ENCODE measurements around the gene ITGA7.

ITGA7 gene

DNA sequence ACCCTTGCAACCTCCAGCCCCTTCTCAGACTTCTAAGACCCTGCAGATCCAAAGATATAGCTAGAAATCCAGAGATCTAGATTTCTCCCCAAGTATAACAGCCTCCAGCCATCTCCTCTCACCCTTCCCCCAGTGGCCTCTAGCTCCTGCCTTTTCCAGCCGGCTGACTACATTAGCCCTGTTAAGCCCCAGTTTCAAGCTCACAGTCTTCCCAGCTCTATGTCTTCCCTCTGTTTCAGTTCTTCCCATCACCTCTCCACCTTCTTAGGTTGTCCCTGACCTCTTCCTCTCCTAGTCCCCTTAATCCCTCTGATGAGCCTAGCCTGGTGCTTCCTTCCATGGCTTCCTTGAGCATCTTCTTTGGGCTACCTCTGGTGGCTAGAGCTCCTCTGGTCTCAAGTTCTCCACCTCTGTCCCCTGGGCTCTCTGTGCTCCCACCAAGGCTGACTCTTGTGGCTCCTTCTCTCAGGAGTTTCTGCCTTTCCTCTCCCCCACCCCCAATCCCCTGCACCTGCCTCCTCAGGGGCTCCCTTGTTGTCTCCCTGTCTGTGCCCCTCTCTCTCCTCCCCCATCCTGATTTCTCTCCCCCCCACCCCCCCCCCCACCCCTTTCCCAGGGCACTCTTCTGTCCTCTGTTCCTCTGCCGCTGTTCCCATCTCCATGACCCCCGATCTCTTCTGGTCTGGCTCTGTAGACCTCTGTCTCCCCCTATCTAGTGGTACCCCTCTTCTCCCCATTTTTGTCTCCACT is 34.4 kb upstream of the ITGA7 start:
- no peaks in the 10 kb centered on the region for H3K27me3 ChIP-seq (ENCODE audit: insufficient read depth, low read length, poor library complexity)
- H3K56ac ChIP-seq (ENCODE audit: low read length), result peak overlapping the region; percentile 80
- no peak overlapping the region for H4K5ac ChIP-seq (ENCODE audit: low read length)
- peaks cover 10% of the 10 kb centered on the region for H3K79me2 ChIP-seq (ENCODE audit: control insufficient read depth, insufficient read depth, low read length)
- H3K9ac ChIP-seq (ENCODE audit: low read length), result peak overlapping the region; percentile 69
- H3K18ac ChIP-seq (ENCODE audit: low read length), result no peak overlapping the region
- H3K4ac ChIP-seq (ENCODE audit: low read depth, low read length), result no peak overlapping the region
- peak overlapping the region; percentile 59 for H3K4me2 ChIP-seq (ENCODE audit: low read length)
- no peak for DNase-seq
- H3K27ac ChIP-seq (ENCODE audit: low read depth, low read length), result peak overlapping the region; percentile 25
- no peaks in the 10 kb centered on the region for H3K36me3 ChIP-seq (ENCODE audit: control insufficient read depth, insufficient read depth, low read length)
- peaks cover 14% of the 10 kb centered on the region for H3K4me1 ChIP-seq (ENCODE audit: control insufficient read depth, low read depth, low read length)
- H3K4me3 ChIP-seq (ENCODE audit: low read length), result no peak overlapping the region
- no peak overlapping the region for H2BK5ac ChIP-seq (ENCODE audit: low read length)
- H2BK120ac ChIP-seq (ENCODE audit: low read depth, low read length), result no peak overlapping the region
- no peak overlapping the region for H2BK15ac ChIP-seq (replicated peaks; ENCODE audit: low read depth)
- no CpG with 5 or more reads among the region's 3 CpGs for WGBS (ENCODE audit: extremely low coverage, insufficient coverage, low lambda C conversion rate)
- no peak overlapping the region for H4K8ac ChIP-seq (ENCODE audit: low read depth, low read length)
- H3K79me1 ChIP-seq (ENCODE audit: low read length), result peaks cover 6% of the 10 kb centered on the region
- H3K23ac ChIP-seq (ENCODE audit: low read length), result peak overlapping the region; percentile 83
- H2AK5ac ChIP-seq (ENCODE audit: low read length), result peak overlapping the region; percentile 98

DNA sequence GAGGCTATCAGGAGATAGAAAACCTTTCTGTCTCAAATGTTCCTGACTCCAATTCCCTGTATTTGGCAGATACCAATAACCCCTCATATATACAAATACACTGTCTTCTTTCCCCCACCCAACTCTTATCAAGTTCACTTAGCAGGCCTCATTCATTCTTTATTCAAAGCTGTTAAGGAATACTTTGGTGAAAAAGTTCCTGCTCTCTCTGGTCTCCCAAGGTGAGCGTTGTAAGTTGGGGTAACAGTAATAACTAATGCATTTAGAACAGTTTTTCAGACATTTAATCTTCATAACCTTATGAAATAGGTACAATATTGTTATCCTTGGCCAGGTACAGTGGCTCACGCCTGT is 31.3 kb upstream of the ITGA7 start:
- Histone ChIP-seq H2AK5ac (ENCODE audit: low read length) (no peak overlapping the region), H3K56ac (ENCODE audit: low read length) (no peak overlapping the region), H3K79me1 (ENCODE audit: low read length) (peaks cover 2% of the 10 kb centered on the region), H3K23ac (ENCODE audit: low read length) (no peak overlapping the region), H2BK120ac (ENCODE audit: low read depth, low read length) (no peak overlapping the region), H2BK15ac (replicated peaks; ENCODE audit: low read depth) (no peak overlapping the region), H3K4me1 (ENCODE audit: control insufficient read depth, low read depth, low read length) (peaks cover 3% of the 10 kb centered on the region), H3K4me2 (ENCODE audit: low read length) (no peak overlapping the region), H3K36me3 (ENCODE audit: control insufficient read depth, insufficient read depth, low read length) (no peaks in the 10 kb centered on the region), H4K8ac (ENCODE audit: low read depth, low read length) (no peak overlapping the region), H3K18ac (ENCODE audit: low read length) (no peak overlapping the region), H3K9ac (ENCODE audit: low read length) (no peak overlapping the region), H2BK5ac (ENCODE audit: low read length) (no peak overlapping the region), H3K27ac (ENCODE audit: low read depth, low read length) (no peak overlapping the region), H4K5ac (ENCODE audit: low read length) (no peak overlapping the region), H3K27me3 (ENCODE audit: insufficient read depth, low read length, poor library complexity) (no peaks in the 10 kb centered on the region), H3K4me3 (ENCODE audit: low read length) (no peak overlapping the region), H3K79me2 (ENCODE audit: control insufficient read depth, insufficient read depth, low read length) (peaks cover 1% of the 10 kb centered on the region), H3K4ac (ENCODE audit: low read depth, low read length) (no peak overlapping the region)
- no CpG with 5 or more reads among the region's 2 CpGs for WGBS (ENCODE audit: extremely low coverage, insufficient coverage, low lambda C conversion rate)
- no peak for DNase-seq

DNA sequence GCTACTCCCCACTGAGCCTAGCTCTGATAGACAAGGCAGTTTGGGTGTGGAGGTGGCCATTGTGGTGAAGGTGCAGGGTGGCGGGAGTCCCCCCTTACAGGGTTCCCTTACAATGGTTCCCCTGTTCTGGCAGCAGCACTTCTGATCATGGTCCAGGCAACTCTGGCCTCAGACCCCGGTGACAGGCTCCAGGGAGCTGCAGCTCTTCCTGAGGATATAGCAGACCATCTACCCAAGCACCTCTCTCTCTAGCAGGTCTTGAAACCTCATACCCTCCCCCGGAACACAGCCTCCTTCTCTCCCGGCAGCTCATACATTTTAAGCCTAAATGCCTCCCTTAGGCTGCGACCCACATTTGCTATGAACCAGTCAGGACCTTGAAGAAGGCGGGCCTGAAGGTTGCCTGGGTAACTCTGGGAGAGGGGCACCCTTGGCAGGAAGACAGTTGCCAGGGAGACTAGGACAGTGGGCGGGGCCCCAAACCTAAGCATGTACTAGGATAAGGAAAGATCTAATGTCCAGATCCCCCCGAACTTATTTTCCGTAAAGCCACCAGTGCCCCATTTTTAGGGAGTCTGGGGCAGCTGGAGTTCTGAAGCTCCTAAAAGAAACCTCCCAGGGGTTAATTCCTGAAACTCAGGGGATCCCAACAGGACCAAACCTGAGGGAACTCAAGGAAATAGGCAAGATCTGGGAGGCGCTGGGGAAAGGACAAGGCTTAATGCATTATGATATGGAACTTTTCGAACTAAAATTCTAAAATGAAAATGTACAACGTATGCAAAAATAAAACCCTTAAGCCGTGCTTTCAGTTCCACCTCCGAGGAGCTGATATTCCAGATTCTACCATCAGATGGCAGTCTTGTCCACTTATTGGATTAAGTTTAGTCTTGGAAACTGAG is 30.7 kb upstream of the ITGA7 start:
- no peak overlapping the region for H3K23ac ChIP-seq (ENCODE audit: low read length)
- no peak overlapping the region for H2BK120ac ChIP-seq (ENCODE audit: low read depth, low read length)
- H2BK5ac ChIP-seq (ENCODE audit: low read length), result no peak overlapping the region
- no peak overlapping the region for H2BK15ac ChIP-seq (replicated peaks; ENCODE audit: low read depth)
- peak overlapping the region; percentile 32 for H3K9ac ChIP-seq (ENCODE audit: low read length)
- H3K36me3 ChIP-seq (ENCODE audit: control insufficient read depth, insufficient read depth, low read length), result no peaks in the 10 kb centered on the region
- no CpG with 5 or more reads among the region's 14 CpGs for WGBS (ENCODE audit: extremely low coverage, insufficient coverage, low lambda C conversion rate)
- H3K4ac ChIP-seq (ENCODE audit: low read depth, low read length), result no peak overlapping the region
- H3K4me3 ChIP-seq (ENCODE audit: low read length), result peak overlapping the region; percentile 7
- no peak overlapping the region for H2AK5ac ChIP-seq (ENCODE audit: low read length)
- H3K27me3 ChIP-seq (ENCODE audit: insufficient read depth, low read length, poor library complexity), result no peaks in the 10 kb centered on the region
- no peaks in the 10 kb centered on the region for H3K79me2 ChIP-seq (ENCODE audit: control insufficient read depth, insufficient read depth, low read length)
- H3K4me1 ChIP-seq (ENCODE audit: control insufficient read depth, low read depth, low read length), result peaks cover 3% of the 10 kb centered on the region
- H3K27ac ChIP-seq (ENCODE audit: low read depth, low read length), result peak overlapping the region; percentile 46
- peak overlapping the region; percentile 76 for H3K4me2 ChIP-seq (ENCODE audit: low read length)
- peak overlapping the region; percentile 13 for H3K18ac ChIP-seq (ENCODE audit: low read length)
- no peaks in the 10 kb centered on the region for H3K79me1 ChIP-seq (ENCODE audit: low read length)
- DNase-seq, result peak; percentile 98
- peak overlapping the region; percentile 84 for H3K56ac ChIP-seq (ENCODE audit: low read length)
- no peak overlapping the region for H4K5ac ChIP-seq (ENCODE audit: low read length)
- no peak overlapping the region for H4K8ac ChIP-seq (ENCODE audit: low read depth, low read length)

DNA sequence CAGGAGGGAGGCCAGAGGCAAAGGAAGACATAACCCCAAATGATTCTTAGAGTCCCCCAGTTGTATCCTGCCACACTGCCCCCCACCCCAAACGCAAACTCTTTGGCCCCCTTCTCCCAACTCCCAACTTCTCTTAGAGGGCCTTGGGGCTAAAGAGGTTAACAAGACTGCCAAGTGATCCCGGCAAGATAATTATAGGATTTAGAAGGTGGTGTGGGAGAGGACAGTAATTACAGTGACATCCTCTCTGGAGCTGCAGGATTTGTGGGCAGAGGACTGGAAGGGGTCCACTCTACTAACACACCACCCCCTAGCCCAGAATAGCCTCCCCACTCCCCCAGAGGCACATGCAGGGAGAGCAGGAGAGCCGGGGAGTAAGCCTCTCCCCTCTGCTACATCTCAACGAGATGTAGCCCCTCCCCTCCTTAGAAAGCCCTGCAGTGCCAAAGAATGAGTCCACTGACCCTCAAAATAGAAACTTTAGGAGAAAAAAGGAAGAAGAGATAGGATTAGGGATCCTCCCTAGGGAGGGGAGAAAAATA is 29.9 kb upstream of the ITGA7 start:
- no peak overlapping the region for H3K4me3 ChIP-seq (ENCODE audit: low read length)
- peak overlapping the region; percentile 17 for H3K9ac ChIP-seq (ENCODE audit: low read length)
- no peak overlapping the region for H4K8ac ChIP-seq (ENCODE audit: low read depth, low read length)
- H3K27ac ChIP-seq (ENCODE audit: low read depth, low read length), result peak overlapping the region; percentile 46
- no CpG with 5 or more reads among the region's 4 CpGs for WGBS (ENCODE audit: extremely low coverage, insufficient coverage, low lambda C conversion rate)
- no peak overlapping the region for H2BK120ac ChIP-seq (ENCODE audit: low read depth, low read length)
- H3K4me2 ChIP-seq (ENCODE audit: low read length), result peak overlapping the region; percentile 15
- DNase-seq, result peak; percentile 58
- H3K79me1 ChIP-seq (ENCODE audit: low read length), result no peaks in the 10 kb centered on the region
- H2AK5ac ChIP-seq (ENCODE audit: low read length), result no peak overlapping the region
- H3K23ac ChIP-seq (ENCODE audit: low read length), result no peak overlapping the region
- H3K27me3 ChIP-seq (ENCODE audit: insufficient read depth, low read length, poor library complexity), result no peaks in the 10 kb centered on the region
- H3K79me2 ChIP-seq (ENCODE audit: control insufficient read depth, insufficient read depth, low read length), result no peaks in the 10 kb centered on the region
- peak overlapping the region; percentile 84 for H3K56ac ChIP-seq (ENCODE audit: low read length)
- no peak overlapping the region for H2BK15ac ChIP-seq (replicated peaks; ENCODE audit: low read depth)
- peaks cover 3% of the 10 kb centered on the region for H3K4me1 ChIP-seq (ENCODE audit: control insufficient read depth, low read depth, low read length)
- no peak overlapping the region for H3K4ac ChIP-seq (ENCODE audit: low read depth, low read length)
- peak overlapping the region; percentile 13 for H3K18ac ChIP-seq (ENCODE audit: low read length)
- no peak overlapping the region for H4K5ac ChIP-seq (ENCODE audit: low read length)
- H2BK5ac ChIP-seq (ENCODE audit: low read length), result no peak overlapping the region
- no peaks in the 10 kb centered on the region for H3K36me3 ChIP-seq (ENCODE audit: control insufficient read depth, insufficient read depth, low read length)

DNA sequence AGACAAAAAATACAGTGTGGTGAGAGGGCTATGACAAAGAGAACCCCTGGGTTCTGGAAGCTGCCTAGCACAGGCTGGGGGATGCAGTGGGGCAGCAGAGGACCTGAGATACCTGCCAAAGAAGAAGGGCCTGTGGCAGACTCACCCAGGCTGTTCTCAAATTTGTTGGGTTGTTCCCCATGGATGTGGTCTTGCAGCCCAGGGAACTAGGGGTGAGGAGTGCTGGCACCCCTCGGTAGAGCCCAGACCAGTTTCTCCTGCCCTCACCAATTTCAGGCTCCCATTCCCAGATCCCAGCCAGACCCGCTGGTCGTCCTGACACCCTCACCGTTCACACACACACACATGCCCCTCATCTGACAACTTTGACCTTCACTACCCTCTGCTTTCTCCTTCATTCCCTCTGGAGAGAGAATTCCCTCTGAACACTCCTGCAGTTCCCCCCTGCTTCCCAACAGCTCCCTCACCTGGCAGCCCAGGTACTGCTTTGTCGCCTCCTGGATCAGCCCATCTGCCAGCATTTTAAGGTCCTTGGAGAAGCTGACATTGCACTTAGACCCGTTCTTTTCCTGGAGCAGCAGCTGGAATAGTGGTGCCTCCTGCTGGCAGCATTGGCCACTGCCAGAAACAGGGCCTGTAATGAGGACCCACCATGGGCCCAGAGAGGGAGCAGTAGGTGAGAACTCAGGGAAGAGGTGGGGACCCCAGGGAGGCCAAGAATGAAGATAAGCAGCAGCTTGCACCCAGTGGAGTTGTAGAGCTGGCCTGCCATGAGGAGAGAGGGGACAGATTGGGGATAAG is 29.3 kb upstream of the ITGA7 start:
- Histone ChIP-seq H3K27ac (ENCODE audit: low read depth, low read length) (no peak overlapping the region), H3K79me2 (ENCODE audit: control insufficient read depth, insufficient read depth, low read length) (no peaks in the 10 kb centered on the region), H3K9ac (ENCODE audit: low read length) (no peak overlapping the region), H2BK5ac (ENCODE audit: low read length) (no peak overlapping the region), H3K23ac (ENCODE audit: low read length) (no peak overlapping the region), H4K8ac (ENCODE audit: low read depth, low read length) (no peak overlapping the region), H3K4me1 (ENCODE audit: control insufficient read depth, low read depth, low read length) (peaks cover under 1% of the 10 kb centered on the region), H2BK120ac (ENCODE audit: low read depth, low read length) (no peak overlapping the region), H3K4me3 (ENCODE audit: low read length) (no peak overlapping the region), H3K56ac (ENCODE audit: low read length) (no peak overlapping the region), H3K18ac (ENCODE audit: low read length) (no peak overlapping the region), H3K4me2 (ENCODE audit: low read length) (no peak overlapping the region), H3K27me3 (ENCODE audit: insufficient read depth, low read length, poor library complexity) (no peaks in the 10 kb centered on the region), H4K5ac (ENCODE audit: low read length) (no peak overlapping the region), H2BK15ac (replicated peaks; ENCODE audit: low read depth) (no peak overlapping the region), H3K79me1 (ENCODE audit: low read length) (no peaks in the 10 kb centered on the region), H3K36me3 (ENCODE audit: control insufficient read depth, insufficient read depth, low read length) (no peaks in the 10 kb centered on the region), H2AK5ac (ENCODE audit: low read length) (no peak overlapping the region), H3K4ac (ENCODE audit: low read depth, low read length) (no peak overlapping the region)
- no CpG with 5 or more reads among the region's 6 CpGs for WGBS (ENCODE audit: extremely low coverage, insufficient coverage, low lambda C conversion rate)
- DNase-seq, result peak; percentile 98

Data from mesendoderm (in vitro differentiated cells).